HG03135 (cell line): Measurements from ENCODE around the gene ZC3H7A.
A peak's percentile ranks its signal among the peaks of the same experiment; 100 is the strongest.

Source experiments
- ATAC-seq: cut with Tn5 transposase; IDR thresholded peaks from one replicate; pipeline ENCODE4 v1.9.1; 2021; ENCODE audit warnings: mild to moderate bottlenecking, moderate library complexity; ENCODE audit not compliant: unreplicated experiment

ZC3H7A gene

DNA sequence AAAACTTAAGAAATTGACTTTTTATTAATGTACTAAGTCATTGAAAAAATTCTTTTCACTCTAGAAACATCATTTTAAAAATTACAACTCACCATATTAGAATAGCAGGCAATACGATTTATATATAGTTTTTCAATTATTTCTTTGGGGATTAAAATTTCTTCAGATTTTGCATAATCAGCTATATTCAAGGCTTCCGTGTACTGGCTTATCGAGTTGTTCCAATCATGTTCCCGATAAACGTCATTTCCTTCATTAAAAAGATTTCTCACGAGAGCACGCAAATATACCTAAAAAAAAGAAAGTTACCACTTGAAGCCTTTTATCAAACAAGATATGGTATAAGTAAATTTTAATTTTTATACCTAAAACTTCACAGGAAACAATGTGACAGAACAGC, 18.0 kb downstream of the ZC3H7A start:
- no peak for ATAC-seq

- ATAC-seq, result no peak
These were observed 22.9 kb downstream of the ZC3H7A start for GRCh38 chr16:11774065-11774626.

GRCh38 chr16:11768849-11769248, 28.2 kb downstream of the ZC3H7A start:
- no peak for ATAC-seq

GRCh38 chr16:11762431-11762830, 34.6 kb downstream of the ZC3H7A start:
- ATAC-seq, result no peak

- no peak for ATAC-seq
These were observed 37.1 kb downstream of the ZC3H7A start for GRCh38 chr16:11759997-11760396.

DNA sequence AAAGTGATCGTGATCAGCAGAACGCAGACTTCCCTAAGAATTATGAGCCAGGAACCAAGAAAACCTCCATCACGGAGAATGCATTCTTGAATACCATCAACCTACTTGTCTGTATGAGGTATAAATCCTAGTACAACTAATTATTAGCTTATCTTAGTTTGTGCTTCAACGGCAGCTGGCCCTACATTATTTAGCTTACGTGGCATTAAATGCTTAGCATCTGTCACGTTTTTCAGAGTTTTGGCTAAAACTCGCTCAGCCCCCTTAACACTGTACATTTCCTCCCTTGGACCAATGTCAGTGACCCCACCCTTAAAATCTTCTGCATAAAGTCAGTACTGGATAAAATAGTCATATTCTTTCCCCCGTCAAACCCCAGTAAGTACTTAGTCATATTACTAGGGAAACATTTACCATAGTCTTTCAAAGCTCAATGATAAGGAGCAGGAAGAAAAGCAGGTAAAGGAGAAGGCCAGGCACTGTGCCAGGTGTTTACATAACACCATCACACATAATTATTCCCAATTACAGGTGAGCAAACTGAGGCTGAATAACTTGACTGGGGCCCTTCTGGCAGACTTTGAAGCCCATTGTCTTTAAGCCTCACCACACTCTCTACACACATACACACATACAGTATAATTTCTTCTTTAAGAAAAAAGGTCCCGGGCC, 37.8 kb downstream of the ZC3H7A start:
- ATAC-seq, result no peak

- ATAC-seq, result no peak
These were observed 39.1 kb downstream of the ZC3H7A start for GRCh38 chr16:11757671-11758545.

GRCh38 chr16:11756248-11756647, 40.8 kb downstream of the ZC3H7A start:
- no peak for ATAC-seq

- ATAC-seq, result no peak
These were observed 41.9 kb downstream of the ZC3H7A start for GRCh38 chr16:11755022-11755760.

- no peak for ATAC-seq
These were observed 44.2 kb downstream of the ZC3H7A start for GRCh38 chr16:11752856-11753255.

DNA sequence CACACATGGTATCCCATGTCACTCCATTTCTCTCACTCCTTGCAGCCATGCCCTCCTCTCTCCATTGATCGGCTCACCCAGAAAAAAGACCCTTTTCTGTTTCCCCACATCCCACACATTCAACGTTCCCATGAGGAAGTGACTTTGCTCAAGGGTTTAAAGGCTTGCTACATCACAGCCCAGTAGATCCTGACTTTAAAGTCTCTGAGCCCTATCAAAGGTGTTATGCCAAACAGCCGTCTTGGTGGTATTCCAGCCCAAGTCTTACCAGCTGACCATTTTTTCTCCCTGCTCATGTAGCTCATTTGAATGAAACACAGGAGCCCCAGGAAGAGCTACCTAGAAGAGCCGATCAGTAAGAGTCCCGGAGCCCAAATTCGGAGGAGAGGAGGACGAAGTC, 47.0 kb downstream of the ZC3H7A start:
- ATAC-seq, result no peak

DNA sequence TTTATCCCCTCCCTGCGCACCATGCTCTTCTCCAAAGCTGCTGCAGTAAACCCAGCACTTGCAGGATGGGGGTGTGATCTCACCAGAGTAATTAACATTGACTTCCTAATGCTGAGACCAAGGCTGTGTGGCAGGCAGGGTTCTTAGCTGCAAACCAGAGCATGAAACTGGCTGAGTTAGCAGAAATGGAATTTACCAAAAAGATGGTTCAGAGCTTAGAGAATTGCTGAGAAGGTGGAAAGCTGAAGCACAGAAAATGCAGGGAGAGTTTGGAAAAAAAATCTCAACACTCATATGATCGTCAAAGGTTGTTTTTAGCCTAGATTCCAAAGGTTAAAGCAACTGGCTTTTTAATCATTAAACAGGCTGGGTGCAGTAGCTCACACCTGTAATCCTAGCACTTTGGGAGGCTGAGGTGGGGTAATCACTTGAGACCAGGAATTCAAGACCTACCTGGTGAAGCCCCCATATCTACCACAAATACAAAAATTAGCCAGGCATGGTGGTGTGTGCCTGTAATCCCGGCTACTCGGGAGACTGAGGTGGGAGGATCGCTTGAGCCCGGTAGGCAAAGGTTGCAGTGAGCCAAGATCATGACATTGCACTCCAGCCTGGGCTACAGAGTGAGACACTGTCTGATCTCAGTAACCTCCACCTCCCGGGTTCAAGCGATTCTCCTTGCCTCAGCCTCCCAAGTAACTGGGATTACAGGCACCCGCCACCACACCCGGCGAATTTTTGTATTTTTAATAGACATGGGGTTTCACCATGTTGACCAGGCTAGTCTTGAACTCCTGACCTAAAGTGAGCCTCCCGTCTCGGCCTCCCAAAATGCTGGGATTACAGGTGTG, 48.4 kb downstream of the ZC3H7A start:
- ATAC-seq, result no peak

DNA sequence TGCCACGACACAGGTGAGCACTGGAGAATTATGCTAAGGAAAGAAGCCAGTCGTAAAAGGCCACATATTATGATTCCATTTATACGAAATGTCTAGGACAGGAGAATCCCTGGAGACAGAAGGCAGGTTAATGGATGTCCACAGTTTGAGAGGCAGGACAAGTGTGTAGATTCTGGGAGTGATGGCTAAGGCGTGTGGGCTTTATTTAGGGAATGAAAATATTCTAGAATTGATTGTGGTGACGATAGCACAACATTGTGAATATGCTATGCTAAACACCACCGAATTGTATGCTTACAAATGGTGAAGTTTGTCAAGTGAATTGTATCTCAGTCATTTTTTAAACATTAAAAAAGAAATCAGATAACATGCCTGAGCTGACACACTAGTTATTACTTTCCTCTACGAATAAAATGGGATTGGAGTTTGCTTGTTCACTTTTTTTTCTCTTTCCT, 49.1 kb downstream of the ZC3H7A start:
- ATAC-seq, result no peak

DNA sequence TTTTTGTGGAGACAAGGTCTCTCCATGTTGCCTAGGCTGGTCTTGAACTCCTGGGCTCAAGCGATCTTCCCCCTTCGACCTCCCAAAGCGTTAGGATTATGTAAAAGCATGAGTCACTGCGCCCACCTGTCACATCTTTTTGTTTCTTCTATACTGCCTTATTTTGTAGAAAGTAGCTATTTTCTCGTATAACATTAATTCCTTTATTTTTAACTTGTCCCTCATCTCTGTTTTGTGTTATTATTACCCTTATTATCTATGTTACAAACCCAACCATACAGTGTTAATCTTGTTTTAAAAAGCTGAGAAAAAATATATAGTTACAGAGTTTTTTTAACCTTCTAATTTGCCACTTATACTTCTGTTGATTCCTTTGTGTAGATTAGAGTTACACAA, 53.0 kb downstream of the ZC3H7A start:
- ATAC-seq, result no peak

- no peak for ATAC-seq
These were observed 53.6 kb downstream of the ZC3H7A start for GRCh38 chr16:11743308-11744074.

DNA sequence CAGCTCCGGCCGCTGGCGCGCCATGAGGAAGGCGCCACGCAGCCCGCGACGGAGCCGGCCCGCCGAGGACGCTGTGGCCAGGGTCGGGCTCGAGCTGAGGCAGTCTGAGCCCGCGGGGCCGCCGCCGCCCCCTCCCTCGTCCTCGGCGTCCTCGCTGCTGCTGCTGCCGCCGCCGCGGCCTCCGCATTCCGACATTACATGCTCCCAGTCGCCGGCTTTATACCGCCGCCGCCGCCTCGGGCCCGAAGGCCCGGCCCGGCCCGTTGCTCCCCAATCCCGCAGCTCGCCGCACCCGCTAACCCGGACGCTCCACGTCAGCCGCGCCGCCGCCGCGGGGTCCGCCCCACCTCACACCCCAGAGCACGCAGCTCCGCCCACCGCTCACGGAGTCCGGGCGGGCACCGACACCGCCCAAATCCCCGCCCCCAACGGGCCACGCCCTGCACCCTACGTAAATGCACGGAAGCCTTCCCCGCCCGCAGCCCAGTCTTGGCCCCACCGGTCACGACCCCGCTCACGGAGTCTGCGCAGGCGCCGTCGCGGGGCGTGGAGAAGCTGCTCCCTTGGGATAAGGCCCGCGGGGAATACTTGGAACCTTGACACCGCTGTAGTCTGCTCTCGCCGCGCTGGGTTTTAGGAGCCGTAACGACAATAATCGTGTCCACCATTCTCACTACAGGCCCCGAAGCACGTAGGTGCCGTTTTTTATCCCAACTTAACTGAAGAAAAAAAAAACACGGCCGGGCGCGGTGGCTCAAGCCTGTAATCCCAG, 54.3 kb downstream of the ZC3H7A start, which contains the start of gene TXNDC11:
Gene TXNDC11, minus strand, starts transcription at position 322 of the 772 bp plus-strand sequence. Its CDS starts 127 bp downstream, at position 195.
- peak; percentile 90 for ATAC-seq

- ATAC-seq, result peak; percentile 25
These were observed 54.9 kb downstream of the ZC3H7A start for GRCh38 chr16:11742093-11742535.

- no peak for ATAC-seq
These were observed 56.5 kb downstream of the ZC3H7A start for GRCh38 chr16:11740567-11740966.
